DOHH2 (cell line): Measurements from ENCODE around the gene RXRA.

Source experiments
- H3F3A ChIP-seq: fragments of 200-600 bp; sonication (generic), shearing (Covaris generic); 2 replicates; pipeline ENCODE4 v1.6.0; 2016; ENCODE audit warnings: antibody characterized with exemption, mild to moderate bottlenecking; ENCODE audit not compliant: control insufficient read depth, insufficient read depth
- H3K27ac ChIP-seq: fragments of 200-600 bp; sonication (generic); 2 replicates; pipeline ENCODE4 v1.5.1; 2014; ENCODE audit warnings: low read depth, mild to moderate bottlenecking, low read length, moderate library complexity
- H3K27me3 ChIP-seq: fragments of 200-600 bp; sonication (generic); 2 replicates; pipeline ENCODE4 v1.6.1; 2014; ENCODE audit warnings: mild to moderate bottlenecking, low read length, mixed read lengths; ENCODE audit not compliant: control insufficient read depth
- H3K36me3 ChIP-seq: fragments of 200-600 bp; sonication (generic); 2 replicates; pipeline ENCODE4 v1.6.1; 2014; ENCODE audit warnings: mild to moderate bottlenecking, low read length, moderate library complexity, mixed read lengths; ENCODE audit not compliant: control insufficient read depth
- H3K4me1 ChIP-seq: fragments of 200-600 bp; sonication (generic); 2 replicates; pipeline ENCODE4 v1.6.1; 2014; ENCODE audit warnings: mild to moderate bottlenecking, low read length, mixed read lengths; ENCODE audit not compliant: control insufficient read depth
- H3K4me2 ChIP-seq: fragments of 200-600 bp; sonication (generic); 2 replicates; pipeline ENCODE4 v1.6.0; 2014; ENCODE audit warnings: mild to moderate bottlenecking, low read length, moderate library complexity
- H3K4me3 ChIP-seq: fragments of 200-600 bp; sonication (generic); 2 replicates; pipeline ENCODE4 v1.5.1; 2014; ENCODE audit warnings: mild to moderate bottlenecking, low read length, mixed read lengths
- H3K79me2 ChIP-seq: fragments of 200-600 bp; sonication (generic); 2 replicates; pipeline ENCODE4 v1.6.1; 2014; ENCODE audit warnings: mild to moderate bottlenecking, low read length, mixed read lengths; ENCODE audit not compliant: control insufficient read depth
- H3K9me2 ChIP-seq: fragments of 200-600 bp; sonication (generic); replicated peaks from 2 replicates; pipeline ENCODE4 v1.6.1; 2014; ENCODE audit warnings: mild to moderate bottlenecking, low read length, mixed read lengths; ENCODE audit not compliant: control insufficient read depth
- H3K9me3 ChIP-seq: fragments of 200-600 bp; sonication (generic); 2 replicates; pipeline ENCODE4 v1.6.1; 2014; ENCODE audit warnings: antibody characterized with exemption, low read length, mixed read lengths; ENCODE audit not compliant: control insufficient read depth, insufficient read depth
- H4K20me1 ChIP-seq: fragments of 200-600 bp; sonication (generic); 2 replicates; pipeline ENCODE4 v1.6.0; 2014; ENCODE audit warnings: low read depth, mild to moderate bottlenecking, antibody characterized with exemption, low read length, moderate library complexity; ENCODE audit not compliant: control insufficient read depth, insufficient read depth
- EZH2phosphoT487 ChIP-seq: fragments of 200-600 bp; sonication (generic); IDR thresholded peaks from 2 replicates; pipeline ENCODE4 v1.6.1; 2017; ENCODE audit warnings: borderline replicate concordance, mild to moderate bottlenecking, antibody characterized with exemption, low read length, moderate library complexity, mixed read lengths
- TF ChIP-seq, protein P1 (sequence below): fragments of 200-600 bp; sonication (generic); IDR thresholded peaks from one replicate; pipeline ENCODE4 v1.5.1; 2014; ENCODE audit warnings: antibody characterized with exemption, mild to moderate bottlenecking, low read depth, low read length; ENCODE audit not compliant: poor library complexity, severe bottlenecking

The RXRA gene

DNA sequence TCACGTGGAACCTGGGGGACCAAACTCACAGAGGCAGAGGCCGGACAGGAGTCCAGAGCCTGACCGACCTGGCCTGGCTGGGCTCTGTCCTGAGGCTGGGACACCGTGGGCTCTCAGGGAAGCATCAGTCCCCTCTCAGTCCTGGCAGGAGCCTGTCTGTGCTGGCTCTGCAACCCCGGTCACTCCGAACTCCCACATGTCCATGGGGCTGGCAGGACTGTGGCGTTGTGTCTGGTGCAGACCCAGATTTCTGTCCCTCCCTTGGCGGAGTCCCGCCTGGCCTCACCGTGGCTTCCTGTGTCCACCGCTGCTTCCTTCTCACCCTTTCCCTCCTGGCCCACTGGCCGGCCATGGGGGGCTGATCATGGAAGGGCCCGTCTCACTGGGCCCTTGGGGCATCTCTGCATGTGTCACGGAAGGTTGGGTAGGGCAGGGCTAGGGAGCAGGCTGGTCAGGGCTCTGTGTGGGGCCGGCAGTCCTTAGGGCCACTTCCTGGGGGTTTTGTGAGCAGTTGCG, 68.8 kb downstream of the RXRA start:
- no peak overlapping the region for H3K4me3 ChIP-seq
- no peaks in the 10 kb centered on the region for H3K79me2 ChIP-seq

GRCh38 chr9:134395737-134396257, 69.5 kb downstream of the RXRA start:
- Histone ChIP-seq H3K9me3 (peaks cover 18% of the 10 kb centered on the region), H3K4me1 (peaks cover 24% of the 10 kb centered on the region), H3K9me2 (no peaks in the 10 kb centered on the region), H3K4me2 (peak overlapping the region; percentile 53), H3K27ac (no peak overlapping the region), H4K20me1 (no peaks in the 10 kb centered on the region), H3K4me3 (peak overlapping the region; percentile 47), H3K36me3 (no peaks in the 10 kb centered on the region), H3F3A (no peaks in the 10 kb centered on the region), H3K79me2 (no peaks in the 10 kb centered on the region), H3K27me3 (peaks cover 18% of the 10 kb centered on the region)
- TF ChIP-seq EZH2phosphoT487 = no peak
- TF ChIP-seq, protein P1, sequence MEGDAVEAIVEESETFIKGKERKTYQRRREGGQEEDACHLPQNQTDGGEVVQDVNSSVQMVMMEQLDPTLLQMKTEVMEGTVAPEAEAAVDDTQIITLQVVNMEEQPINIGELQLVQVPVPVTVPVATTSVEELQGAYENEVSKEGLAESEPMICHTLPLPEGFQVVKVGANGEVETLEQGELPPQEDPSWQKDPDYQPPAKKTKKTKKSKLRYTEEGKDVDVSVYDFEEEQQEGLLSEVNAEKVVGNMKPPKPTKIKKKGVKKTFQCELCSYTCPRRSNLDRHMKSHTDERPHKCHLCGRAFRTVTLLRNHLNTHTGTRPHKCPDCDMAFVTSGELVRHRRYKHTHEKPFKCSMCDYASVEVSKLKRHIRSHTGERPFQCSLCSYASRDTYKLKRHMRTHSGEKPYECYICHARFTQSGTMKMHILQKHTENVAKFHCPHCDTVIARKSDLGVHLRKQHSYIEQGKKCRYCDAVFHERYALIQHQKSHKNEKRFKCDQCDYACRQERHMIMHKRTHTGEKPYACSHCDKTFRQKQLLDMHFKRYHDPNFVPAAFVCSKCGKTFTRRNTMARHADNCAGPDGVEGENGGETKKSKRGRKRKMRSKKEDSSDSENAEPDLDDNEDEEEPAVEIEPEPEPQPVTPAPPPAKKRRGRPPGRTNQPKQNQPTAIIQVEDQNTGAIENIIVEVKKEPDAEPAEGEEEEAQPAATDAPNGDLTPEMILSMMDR = no peak

More for the DNA sequence above, 68.8 kb downstream of the RXRA start:
- Histone ChIP-seq H3K9me3 (peaks cover 18% of the 10 kb centered on the region), H3K9me2 (no peaks in the 10 kb centered on the region), H3F3A (no peaks in the 10 kb centered on the region), H3K27me3 (peaks cover 21% of the 10 kb centered on the region), H3K4me2 (no peak overlapping the region), H3K4me1 (peaks cover 24% of the 10 kb centered on the region), H3K27ac (no peak overlapping the region), H4K20me1 (no peaks in the 10 kb centered on the region), H3K36me3 (no peaks in the 10 kb centered on the region)
- TF ChIP-seq EZH2phosphoT487 = no peak
- TF ChIP-seq, protein P1 = no peak

- Histone ChIP-seq H3K27ac (no peak overlapping the region), H3K36me3 (no peaks in the 10 kb centered on the region), H3K4me2 (peak overlapping the region; percentile 53), H4K20me1 (no peaks in the 10 kb centered on the region), H3K9me3 (peaks cover 18% of the 10 kb centered on the region), H3K4me1 (peaks cover 23% of the 10 kb centered on the region), H3K9me2 (no peaks in the 10 kb centered on the region), H3F3A (no peaks in the 10 kb centered on the region), H3K27me3 (peaks cover 13% of the 10 kb centered on the region), H3K4me3 (peak overlapping the region; percentile 47), H3K79me2 (no peaks in the 10 kb centered on the region)
- TF ChIP-seq EZH2phosphoT487 = no peak
- TF ChIP-seq, protein P1 = no peak
These were observed 70.0 kb downstream of the RXRA start for GRCh38 chr9:134396258-134396742.
